ENCODE data around the gene EIF5AL1. TPM values are rescaled to one million over a fixed set of nuclear protein-coding genes. Genes with fewer than 3 reads are reported as not detected.

The EIF5AL1 gene
- total and polyA plus RNA-seq, 2 of the 8 experiments (the other 6 are each of a cell fraction or from before 2014, with no cell fraction given) = 1.7 to 2.2 TPM

DNA sequence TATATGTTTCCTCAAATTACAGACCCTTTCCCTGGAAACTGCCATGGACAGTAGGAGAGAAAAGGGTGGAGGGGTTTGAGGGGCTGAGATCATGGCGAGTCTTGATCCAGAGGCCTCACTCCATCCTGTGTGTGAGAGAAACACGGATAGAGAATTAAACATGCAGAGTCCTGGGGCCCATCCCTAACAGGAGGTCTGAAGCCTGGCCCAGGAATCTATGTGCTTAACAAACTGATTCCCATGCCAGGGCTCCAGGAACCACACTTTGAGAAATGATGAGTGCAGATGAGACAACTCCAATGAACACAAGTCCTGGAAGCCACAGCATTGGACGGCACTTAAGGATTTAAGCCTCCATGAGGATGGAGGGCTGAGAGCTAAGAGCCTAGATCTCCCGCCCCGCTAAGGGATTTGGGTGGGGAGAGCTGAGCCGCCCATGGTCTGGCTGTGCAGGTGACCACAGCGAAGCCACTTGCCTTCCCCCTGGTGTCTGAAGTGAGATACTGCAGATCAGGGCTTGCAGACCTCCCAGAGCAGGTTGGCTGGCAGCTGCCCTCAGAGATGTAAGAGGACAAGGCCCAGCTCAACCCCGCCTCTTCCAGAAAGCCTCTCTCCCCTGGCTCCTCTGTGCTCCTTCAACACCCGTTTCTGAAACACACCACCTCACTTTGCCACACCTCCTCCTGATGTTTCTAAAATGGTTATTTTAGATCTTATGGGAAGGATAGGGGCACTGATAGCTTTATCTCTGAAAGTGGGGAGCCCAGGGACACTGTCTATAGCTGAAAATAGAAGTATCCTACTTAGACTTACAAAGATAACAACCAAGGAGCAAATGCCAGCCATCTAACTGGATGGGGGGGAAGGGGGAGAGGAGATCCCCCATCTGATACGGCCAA lies 24.8 kb upstream of the EIF5AL1 start (continued):
- TF ChIP-seq, protein P1, sequence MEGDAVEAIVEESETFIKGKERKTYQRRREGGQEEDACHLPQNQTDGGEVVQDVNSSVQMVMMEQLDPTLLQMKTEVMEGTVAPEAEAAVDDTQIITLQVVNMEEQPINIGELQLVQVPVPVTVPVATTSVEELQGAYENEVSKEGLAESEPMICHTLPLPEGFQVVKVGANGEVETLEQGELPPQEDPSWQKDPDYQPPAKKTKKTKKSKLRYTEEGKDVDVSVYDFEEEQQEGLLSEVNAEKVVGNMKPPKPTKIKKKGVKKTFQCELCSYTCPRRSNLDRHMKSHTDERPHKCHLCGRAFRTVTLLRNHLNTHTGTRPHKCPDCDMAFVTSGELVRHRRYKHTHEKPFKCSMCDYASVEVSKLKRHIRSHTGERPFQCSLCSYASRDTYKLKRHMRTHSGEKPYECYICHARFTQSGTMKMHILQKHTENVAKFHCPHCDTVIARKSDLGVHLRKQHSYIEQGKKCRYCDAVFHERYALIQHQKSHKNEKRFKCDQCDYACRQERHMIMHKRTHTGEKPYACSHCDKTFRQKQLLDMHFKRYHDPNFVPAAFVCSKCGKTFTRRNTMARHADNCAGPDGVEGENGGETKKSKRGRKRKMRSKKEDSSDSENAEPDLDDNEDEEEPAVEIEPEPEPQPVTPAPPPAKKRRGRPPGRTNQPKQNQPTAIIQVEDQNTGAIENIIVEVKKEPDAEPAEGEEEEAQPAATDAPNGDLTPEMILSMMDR (IDR thresholded peaks at IDR 0.05; ENCODE audit: control extremely low read depth in 1 of 3, insufficient read depth in 1 of 3, low read depth in 1 of 3, low read length in 3 of 3) = peak; percentile 86 to 94 (median 90)
- TF ChIP-seq, protein P2, sequence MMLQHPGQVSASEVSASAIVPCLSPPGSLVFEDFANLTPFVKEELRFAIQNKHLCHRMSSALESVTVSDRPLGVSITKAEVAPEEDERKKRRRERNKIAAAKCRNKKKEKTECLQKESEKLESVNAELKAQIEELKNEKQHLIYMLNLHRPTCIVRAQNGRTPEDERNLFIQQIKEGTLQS (IDR thresholded peaks at IDR 0.05; ENCODE audit: insufficient read depth, low read depth, low read length) = 0 out of 2 replicates have a peak, but pooled peaks have one; percentile 28
- TF ChIP-seq, protein P3, sequence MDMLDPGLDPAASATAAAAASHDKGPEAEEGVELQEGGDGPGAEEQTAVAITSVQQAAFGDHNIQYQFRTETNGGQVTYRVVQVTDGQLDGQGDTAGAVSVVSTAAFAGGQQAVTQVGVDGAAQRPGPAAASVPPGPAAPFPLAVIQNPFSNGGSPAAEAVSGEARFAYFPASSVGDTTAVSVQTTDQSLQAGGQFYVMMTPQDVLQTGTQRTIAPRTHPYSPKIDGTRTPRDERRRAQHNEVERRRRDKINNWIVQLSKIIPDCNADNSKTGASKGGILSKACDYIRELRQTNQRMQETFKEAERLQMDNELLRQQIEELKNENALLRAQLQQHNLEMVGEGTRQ (IDR thresholded peaks at IDR 0.05; ENCODE audit: low read length) = 0 out of 2 replicates have a peak, but pooled peaks have one; percentile 29
